Activated CD8-positive, alpha-beta memory T cell treated with anti-CD3 and anti-CD28 coated beads, Interleukin-2, amount 50 U/mL, for 1 hour (primary cell): Measurements from ENCODE around the gene GRK3.
"Not testable (repeated sequence)": the region's sequence is repeated elsewhere in the genome, so short reads cannot be mapped to it uniquely, and the experiment has no call there.

Experiments used
- DNase-seq: peaks from one replicate; pipeline ENCODE4 v3.0.0-alpha.2; 2020; ENCODE audit errors: extremely low read depth

GRK3 gene

GRCh38 chr22:25625747-25626623, 61.5 kb downstream of the GRK3 start:
- not testable (repeated sequence) for DNase-seq

- DNase-seq = no peak
Measured at GRCh38 chr22:25626624-25626990, 62.1 kb downstream of the GRK3 start.

- no peak for DNase-seq
Measured at GRCh38 chr22:25627271-25627852, 62.9 kb downstream of the GRK3 start.

- no peak for DNase-seq
Measured at GRCh38 chr22:25628494-25628893, 64.0 kb downstream of the GRK3 start.

GRCh38 chr22:25629613-25630012, 65.1 kb downstream of the GRK3 start:
- no peak for DNase-seq

GRCh38 chr22:25630447-25630846, 66.0 kb downstream of the GRK3 start:
- DNase-seq = no peak

GRCh38 chr22:25636323-25636722, 71.8 kb downstream of the GRK3 start:
- no peak for DNase-seq

- DNase-seq = no peak
Measured at GRCh38 chr22:25637032-25637431, 72.6 kb downstream of the GRK3 start.

- DNase-seq = no peak
Measured at GRCh38 chr22:25637672-25638071, 73.2 kb downstream of the GRK3 start.

- no peak for DNase-seq
Measured at GRCh38 chr22:25638638-25639037, 74.2 kb downstream of the GRK3 start.

- no peak for DNase-seq
Measured at GRCh38 chr22:25641650-25642049, 77.2 kb downstream of the GRK3 start.

GRCh38 chr22:25643232-25644000, 78.9 kb downstream of the GRK3 start:
- no peak for DNase-seq

- no peak for DNase-seq
Measured at GRCh38 chr22:25644122-25644521, 79.6 kb downstream of the GRK3 start.

GRCh38 chr22:25645266-25645665, 80.8 kb downstream of the GRK3 start:
- DNase-seq = no peak

GRCh38 chr22:25645964-25646363, 81.5 kb downstream of the GRK3 start:
- no peak for DNase-seq

- no peak for DNase-seq
Measured at GRCh38 chr22:25650833-25651232, 86.4 kb downstream of the GRK3 start.

- DNase-seq = no peak
Measured at GRCh38 chr22:25651332-25652085, 87.0 kb downstream of the GRK3 start.

- no peak for DNase-seq
Measured at GRCh38 chr22:25654676-25655075, 90.2 kb downstream of the GRK3 start.

GRCh38 chr22:25655371-25655935, 91.0 kb downstream of the GRK3 start:
- DNase-seq = no peak

- no peak for DNase-seq
Measured at GRCh38 chr22:25656724-25657123, 92.2 kb downstream of the GRK3 start.

GRCh38 chr22:25658633-25659032, 94.2 kb downstream of the GRK3 start:
- no peak for DNase-seq

- no peak for DNase-seq
Measured at GRCh38 chr22:25659413-25659812, 94.9 kb downstream of the GRK3 start.
